D341Med (cell line): ENCODE results near the gene ADCY10.
"Not testable (repeated sequence)": the region's sequence is repeated elsewhere in the genome, so short reads cannot be mapped to it uniquely, and the experiment has no call there.

ENCODE experiments used
- DNase-seq: peaks from one replicate; pipeline ENCODE4 v3.0.0; 2012; ENCODE audit warnings: low spot score

ADCY10 gene

GRCh38 chr1:167806676-167807075 lies 107.3 kb downstream of the ADCY10 start:
- not testable (repeated sequence) for DNase-seq

- DNase-seq: not testable (repeated sequence)
Measured at GRCh38 chr1:167806235-167806634, 107.7 kb downstream of the ADCY10 start.

- DNase-seq: no peak
Measured at GRCh38 chr1:167805041-167805556, 108.8 kb downstream of the ADCY10 start.

GRCh38 chr1:167803358-167804207 lies 110.4 kb downstream of the ADCY10 start:
- DNase-seq: peak; percentile 93

- DNase-seq: no peak
Measured at GRCh38 chr1:167802235-167802634, 111.7 kb downstream of the ADCY10 start.

GRCh38 chr1:167800251-167800650 lies 113.7 kb downstream of the ADCY10 start:
- DNase-seq: no peak

- no peak for DNase-seq
Measured at GRCh38 chr1:167799747-167800146, 114.2 kb downstream of the ADCY10 start.

- no peak for DNase-seq
Measured at GRCh38 chr1:167798952-167799351, 115.0 kb downstream of the ADCY10 start.

- peak; percentile 60 for DNase-seq
Measured at GRCh38 chr1:167797015-167797414, 116.9 kb downstream of the ADCY10 start.

GRCh38 chr1:167795810-167796740 lies 117.9 kb downstream of the ADCY10 start:
- no peak for DNase-seq

- DNase-seq: no peak
Measured at GRCh38 chr1:167794043-167794442, 119.9 kb downstream of the ADCY10 start.

- no peak for DNase-seq
Measured at GRCh38 chr1:167792188-167792565, 121.8 kb downstream of the ADCY10 start.

- DNase-seq: peak; percentile 76
Measured at GRCh38 chr1:167791281-167792187, 122.4 kb downstream of the ADCY10 start.

GRCh38 chr1:167790117-167790516 lies 123.8 kb downstream of the ADCY10 start:
- DNase-seq: no peak

- DNase-seq: no peak
Measured at GRCh38 chr1:167789501-167789900, 124.4 kb downstream of the ADCY10 start.

GRCh38 chr1:167786502-167786901 lies 127.4 kb downstream of the ADCY10 start:
- no peak for DNase-seq

- DNase-seq: no peak
Measured at GRCh38 chr1:167784876-167785550, 128.9 kb downstream of the ADCY10 start.

GRCh38 chr1:167782946-167783345 lies 131.0 kb downstream of the ADCY10 start:
- DNase-seq: no peak

- DNase-seq: no peak
Measured at GRCh38 chr1:167781558-167781957, 132.4 kb downstream of the ADCY10 start.

- DNase-seq: no peak
Measured at GRCh38 chr1:167777269-167777650, 136.7 kb downstream of the ADCY10 start.
